Measurements from ENCODE around the gene PTMA. TPM values are rescaled to one million over a fixed set of nuclear protein-coding genes. Genes with fewer than 3 reads are reported as not detected.

PTMA gene
- polyA plus RNA-seq, 1 donor from 2014 or later: 2,091 TPM

- Histone ChIP-seq H3K4me2 (ENCODE audit: low read length) (no peak overlapping the region), H3K27me3 (ENCODE audit: insufficient read depth, low read depth, low read length) (no peaks in the 10 kb centered on the region), H3K36me3 (ENCODE audit: insufficient read depth, low read length) (peaks cover 4% of the 10 kb centered on the region), H2AFZ (ENCODE audit: low read depth, low read length) (no peak overlapping the region), H3F3A (ENCODE audit: insufficient read depth, low read length, poor library complexity, severe bottlenecking) (peaks cover 11% of the 10 kb centered on the region), H3K9ac (ENCODE audit: low read length) (no peak overlapping the region), H3K27ac (ENCODE audit: low read length) (no peak overlapping the region), H3K9me2 (ENCODE audit: insufficient read depth, low read length) (no peaks in the 10 kb centered on the region), H3K9me3 (ENCODE audit: low read length) (no peaks in the 10 kb centered on the region), H4K20me1 (ENCODE audit: insufficient read depth) (peaks cover 31% of the 10 kb centered on the region), H3K79me2 (replicated peaks; ENCODE audit: insufficient read depth, low read length) (peaks cover 25% of the 10 kb centered on the region), H3K4me3 (ENCODE audit: low read length) (no peak overlapping the region)
- TF ChIP-seq, protein P1, sequence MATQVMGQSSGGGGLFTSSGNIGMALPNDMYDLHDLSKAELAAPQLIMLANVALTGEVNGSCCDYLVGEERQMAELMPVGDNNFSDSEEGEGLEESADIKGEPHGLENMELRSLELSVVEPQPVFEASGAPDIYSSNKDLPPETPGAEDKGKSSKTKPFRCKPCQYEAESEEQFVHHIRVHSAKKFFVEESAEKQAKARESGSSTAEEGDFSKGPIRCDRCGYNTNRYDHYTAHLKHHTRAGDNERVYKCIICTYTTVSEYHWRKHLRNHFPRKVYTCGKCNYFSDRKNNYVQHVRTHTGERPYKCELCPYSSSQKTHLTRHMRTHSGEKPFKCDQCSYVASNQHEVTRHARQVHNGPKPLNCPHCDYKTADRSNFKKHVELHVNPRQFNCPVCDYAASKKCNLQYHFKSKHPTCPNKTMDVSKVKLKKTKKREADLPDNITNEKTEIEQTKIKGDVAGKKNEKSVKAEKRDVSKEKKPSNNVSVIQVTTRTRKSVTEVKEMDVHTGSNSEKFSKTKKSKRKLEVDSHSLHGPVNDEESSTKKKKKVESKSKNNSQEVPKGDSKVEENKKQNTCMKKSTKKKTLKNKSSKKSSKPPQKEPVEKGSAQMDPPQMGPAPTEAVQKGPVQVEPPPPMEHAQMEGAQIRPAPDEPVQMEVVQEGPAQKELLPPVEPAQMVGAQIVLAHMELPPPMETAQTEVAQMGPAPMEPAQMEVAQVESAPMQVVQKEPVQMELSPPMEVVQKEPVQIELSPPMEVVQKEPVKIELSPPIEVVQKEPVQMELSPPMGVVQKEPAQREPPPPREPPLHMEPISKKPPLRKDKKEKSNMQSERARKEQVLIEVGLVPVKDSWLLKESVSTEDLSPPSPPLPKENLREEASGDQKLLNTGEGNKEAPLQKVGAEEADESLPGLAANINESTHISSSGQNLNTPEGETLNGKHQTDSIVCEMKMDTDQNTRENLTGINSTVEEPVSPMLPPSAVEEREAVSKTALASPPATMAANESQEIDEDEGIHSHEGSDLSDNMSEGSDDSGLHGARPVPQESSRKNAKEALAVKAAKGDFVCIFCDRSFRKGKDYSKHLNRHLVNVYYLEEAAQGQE (IDR thresholded peaks at IDR 0.05; ENCODE audit: borderline replicate concordance): no peak
- no peak for TF ChIP-seq POLR2AphosphoS5 (IDR thresholded peaks at IDR 0.05)
- TF ChIP-seq MXI1 (conservative IDR thresholded peaks at IDR 0.05; ENCODE audit: poor library complexity, severe bottlenecking): no peak
- no peak for TF ChIP-seq EP300 (conservative IDR thresholded peaks at IDR 0.05; ENCODE audit: poor library complexity, severe bottlenecking)
- TF ChIP-seq SMC3 (conservative IDR thresholded peaks at IDR 0.05; ENCODE audit: poor library complexity): no peak
- no peak for TF ChIP-seq EZH2 (IDR thresholded peaks at IDR 0.05; ENCODE audit: borderline replicate concordance, insufficient read depth, low read length, poor library complexity, severe bottlenecking)
- TF ChIP-seq CTCF (IDR thresholded peaks at IDR 0.05; ENCODE audit: poor library complexity, severe bottlenecking): no peak
- TF ChIP-seq RAD21 (conservative IDR thresholded peaks at IDR 0.05): no peak
- TF ChIP-seq TAF1 (IDR thresholded peaks at IDR 0.05; ENCODE audit: low read depth): no peak
Measured at GRCh38 chr2:231715988-231716616, 7.8 kb downstream of the PTMA start.

DNA sequence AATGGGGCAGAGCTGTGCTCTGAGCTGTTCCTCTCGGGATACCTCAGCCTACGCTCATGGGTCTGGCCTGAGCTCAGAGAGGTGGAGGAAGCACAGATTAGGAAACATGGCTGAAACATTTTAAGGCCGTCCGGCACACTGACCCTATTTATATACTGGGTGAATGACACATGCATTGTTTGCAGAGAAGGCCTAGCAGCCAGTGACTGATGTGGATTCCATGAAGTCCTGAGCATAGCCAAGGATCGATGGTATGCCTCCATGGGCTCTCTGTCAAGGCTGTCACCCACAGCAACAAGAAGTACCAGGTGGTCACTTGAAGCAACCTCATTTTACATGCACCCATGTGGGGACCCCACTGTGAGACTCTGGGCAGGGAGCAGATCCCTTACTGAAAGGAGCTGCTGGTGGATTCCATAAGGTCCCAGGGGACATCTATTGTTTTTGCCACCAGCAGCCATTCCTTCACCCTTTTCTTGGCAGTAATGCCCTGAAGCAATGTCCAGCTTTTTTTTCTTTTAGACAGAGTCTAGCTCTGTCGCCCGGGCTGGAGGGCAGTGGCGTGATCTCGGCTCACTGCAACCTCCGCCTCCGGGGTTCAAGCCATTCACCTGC lies 8.4 kb downstream of the PTMA start:
- Histone ChIP-seq H3F3A (ENCODE audit: insufficient read depth, low read length, poor library complexity, severe bottlenecking) (peaks cover 11% of the 10 kb centered on the region), H3K9me3 (ENCODE audit: low read length) (no peaks in the 10 kb centered on the region), H2AFZ (ENCODE audit: low read depth, low read length) (no peak overlapping the region), H3K4me2 (ENCODE audit: low read length) (no peak overlapping the region), H3K36me3 (ENCODE audit: insufficient read depth, low read length) (peaks cover 4% of the 10 kb centered on the region), H3K4me3 (ENCODE audit: low read length) (no peak overlapping the region), H3K9me2 (ENCODE audit: insufficient read depth, low read length) (no peaks in the 10 kb centered on the region), H3K27me3 (ENCODE audit: insufficient read depth, low read depth, low read length) (no peaks in the 10 kb centered on the region), H4K20me1 (ENCODE audit: insufficient read depth) (peaks cover 24% of the 10 kb centered on the region), H3K9ac (ENCODE audit: low read length) (no peak overlapping the region), H3K79me2 (replicated peaks; ENCODE audit: insufficient read depth, low read length) (peaks cover 19% of the 10 kb centered on the region), H3K27ac (ENCODE audit: low read length) (no peak overlapping the region)
- TF ChIP-seq POLR2AphosphoS5 (IDR thresholded peaks at IDR 0.05) (no peak), RAD21 (conservative IDR thresholded peaks at IDR 0.05) (no peak), EP300 (conservative IDR thresholded peaks at IDR 0.05; ENCODE audit: poor library complexity, severe bottlenecking) (no peak), TAF1 (IDR thresholded peaks at IDR 0.05; ENCODE audit: low read depth) (no peak), MXI1 (conservative IDR thresholded peaks at IDR 0.05; ENCODE audit: poor library complexity, severe bottlenecking) (no peak), EZH2 (IDR thresholded peaks at IDR 0.05; ENCODE audit: borderline replicate concordance, insufficient read depth, low read length, poor library complexity, severe bottlenecking) (no peak), SMC3 (conservative IDR thresholded peaks at IDR 0.05; ENCODE audit: poor library complexity) (no peak), CTCF (IDR thresholded peaks at IDR 0.05; ENCODE audit: poor library complexity, severe bottlenecking) (no peak)
- TF ChIP-seq, protein P1 (IDR thresholded peaks at IDR 0.05; ENCODE audit: borderline replicate concordance): no peak

All from neural cell (in vitro differentiated cells).